DND-41 (cell line): ENCODE measurements around the gene STPG4.

ENCODE experiments used
- CTCF ChIP-seq: IDR thresholded peaks from 2 replicates; pipeline ENCODE4 v1.5.1; 2012; ENCODE audit warnings: borderline replicate concordance, low read length, moderate library complexity, mild to moderate bottlenecking; ENCODE audit not compliant: poor library complexity, severe bottlenecking; ENCODE audit errors: extremely low read depth
- EZH2 ChIP-seq: IDR thresholded peaks from 3 replicates; pipeline ENCODE4 v1.6.1; 2012; ENCODE audit warnings: borderline replicate concordance, low read depth, mild to moderate bottlenecking, moderate library complexity, low read length, inconsistent platforms; ENCODE audit not compliant: severe bottlenecking

DNA sequence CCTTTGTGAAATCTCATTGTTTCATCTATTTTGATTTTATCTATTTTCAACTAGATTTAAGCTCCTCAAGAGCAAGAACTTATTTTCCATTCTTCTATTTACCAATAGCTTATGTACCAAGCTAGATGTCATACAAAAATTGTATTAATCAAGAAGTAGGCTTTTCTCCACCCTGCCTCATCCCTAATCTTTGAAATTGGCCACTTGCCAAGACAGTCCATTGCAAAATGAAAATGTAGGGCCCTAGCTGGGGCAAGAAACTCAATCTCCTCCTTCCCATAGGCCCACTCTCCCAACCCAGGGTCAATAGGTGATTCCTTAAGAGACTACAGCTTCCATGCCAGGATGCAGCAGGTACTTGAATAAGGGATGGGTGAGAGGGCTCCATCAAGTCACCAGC lies 39.3 kb upstream of the STPG4 start:
- TF ChIP-seq CTCF (no peak), EZH2 (no peak)
